DMS153 treated with DMSO at 0.1 percent for 48 hours (cell line): ENCODE measurements around the gene LRRK2.
A peak's percentile ranks its signal among the peaks of the same experiment; 100 is the strongest.
"Not testable (repeated sequence)": the region's sequence is repeated elsewhere in the genome, so short reads cannot be mapped to it uniquely, and the experiment has no call there.

ENCODE experiments used
- DNase-seq: peaks from one replicate; lab custom pipeline; 2025; ENCODE audit not compliant: unreplicated experiment; lab: John Stamatoyannopoulos, UW

Gene LRRK2

DNA sequence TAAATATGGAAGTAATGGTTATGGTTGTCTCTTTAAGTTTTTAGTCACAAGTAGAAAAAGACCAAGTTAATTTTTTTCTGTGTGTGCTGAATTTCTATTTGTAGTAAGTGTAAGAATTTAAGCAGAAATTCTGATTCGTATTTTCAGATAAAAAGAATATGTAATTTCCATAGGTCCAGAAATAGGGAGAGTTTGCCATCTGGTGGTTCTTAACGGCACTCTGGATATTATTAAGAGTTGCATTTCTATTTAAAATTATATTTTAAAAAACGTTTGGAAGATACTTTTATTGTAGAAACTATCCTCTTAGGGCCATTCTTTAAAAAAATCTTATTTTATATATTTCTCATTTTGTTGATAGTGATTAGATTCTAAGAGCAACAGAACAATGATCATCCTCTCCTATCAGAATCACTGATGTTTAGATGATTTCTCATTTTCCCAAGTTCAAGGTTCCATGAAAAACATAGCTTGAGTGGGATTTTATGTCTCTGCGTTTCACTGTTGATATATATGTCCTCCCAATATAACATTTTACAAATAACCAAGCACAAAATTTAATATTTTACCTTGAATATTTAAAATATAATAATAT lies 88.3 kb downstream of the LRRK2 start:
- no peak for DNase-seq

GRCh38 chr12:40313928-40314327 lies 89.1 kb downstream of the LRRK2 start:
- no peak for DNase-seq

DNA sequence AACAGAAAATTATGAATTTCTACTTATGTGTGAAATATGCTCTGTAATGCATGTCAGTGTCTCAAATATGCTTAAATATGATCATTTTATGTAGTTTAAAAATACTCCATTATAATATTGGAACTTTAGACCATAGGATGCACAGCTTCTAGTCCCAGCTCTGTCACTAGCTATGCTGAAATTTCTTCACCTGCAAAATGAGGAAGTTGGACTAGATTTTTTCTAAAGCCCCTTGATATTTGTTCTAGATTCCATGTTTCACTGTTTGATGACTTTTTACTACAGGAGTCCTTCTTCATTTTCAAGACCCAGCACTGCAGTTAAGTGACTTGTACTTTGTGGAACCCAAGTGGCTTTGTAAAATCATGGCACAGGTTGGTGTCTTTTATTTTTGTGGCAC lies 90.1 kb downstream of the LRRK2 start:
- DNase-seq = no peak

DNA sequence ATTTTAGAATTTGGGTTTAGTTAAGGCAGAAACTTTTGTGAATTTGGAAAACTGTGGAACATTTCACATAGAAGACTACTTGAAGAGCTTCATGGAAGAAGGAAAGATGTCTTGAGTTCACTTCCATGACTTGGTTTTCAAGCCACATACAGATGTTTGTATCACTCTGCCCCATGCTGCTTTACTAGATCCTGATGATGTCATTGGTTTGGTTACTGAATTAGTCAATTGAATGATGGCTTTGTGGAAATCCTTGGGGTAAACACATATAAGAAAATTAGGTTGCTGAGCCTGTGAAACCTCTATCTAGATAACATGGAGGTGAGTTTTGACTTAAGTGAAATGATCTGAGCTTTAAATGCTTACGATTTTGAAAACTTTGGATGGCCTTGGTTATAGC lies 90.6 kb downstream of the LRRK2 start:
- DNase-seq = no peak

DNA sequence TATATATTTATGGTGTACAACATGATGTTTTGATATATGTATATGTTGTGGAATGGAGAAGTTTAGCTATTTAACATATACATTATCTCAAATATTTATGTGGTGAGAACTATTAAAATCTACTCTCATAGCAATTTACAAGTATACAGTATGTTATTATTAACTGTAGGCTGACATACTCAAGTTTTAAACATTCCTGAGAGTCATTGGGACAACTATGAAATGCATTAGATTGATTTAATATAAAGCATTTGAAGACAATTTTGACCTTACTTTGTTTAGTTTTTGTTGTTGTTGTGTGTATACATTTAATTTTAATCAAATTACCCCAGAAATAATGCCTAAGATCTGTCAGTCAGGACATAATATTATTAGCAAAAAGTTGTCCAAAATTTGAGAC lies 99.5 kb downstream of the LRRK2 start:
- DNase-seq = no peak

- peak; percentile 24 for DNase-seq
These were observed 100.7 kb downstream of the LRRK2 start for GRCh38 chr12:40325349-40325960.

DNA sequence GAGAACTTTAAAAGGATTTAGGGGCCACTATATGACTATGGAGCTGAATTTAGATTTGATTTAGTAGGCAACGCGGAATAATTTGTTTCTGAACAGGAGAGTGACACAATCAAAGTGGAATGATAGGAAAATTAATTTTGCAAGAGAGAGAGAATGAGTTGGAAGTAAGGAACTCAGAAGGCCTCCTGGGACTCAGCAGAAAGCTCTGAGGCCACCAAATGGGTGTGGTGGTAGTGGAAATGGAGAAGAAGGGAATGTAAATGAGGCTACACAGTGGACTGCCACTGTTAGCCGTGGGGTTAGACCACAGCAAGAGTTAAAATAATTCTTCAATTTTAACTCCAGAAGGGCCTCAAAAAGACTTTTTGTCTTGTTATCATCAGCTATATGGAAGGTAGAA lies 102.7 kb downstream of the LRRK2 start:
- DNase-seq = no peak

DNA sequence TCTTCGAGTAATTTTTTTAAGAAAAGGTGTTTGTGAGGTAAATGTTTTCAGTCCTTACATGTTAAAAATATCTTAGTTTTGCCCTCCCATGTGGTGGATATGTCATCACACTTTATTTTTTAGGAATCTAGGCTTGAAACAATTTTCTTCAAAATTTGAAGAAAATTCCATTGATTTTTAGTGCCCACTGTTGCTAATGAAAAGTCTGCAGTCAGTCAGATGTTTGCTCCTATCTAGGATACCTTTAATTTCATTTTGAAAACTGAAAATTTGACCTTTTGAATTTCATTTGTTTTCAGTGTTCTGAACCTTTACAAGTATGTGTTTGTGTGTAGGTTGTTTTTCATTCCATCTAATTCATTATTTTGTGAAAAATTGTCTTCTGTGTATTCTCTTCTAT lies 105.4 kb downstream of the LRRK2 start:
- DNase-seq = no peak

GRCh38 chr12:40331886-40332285 lies 107.1 kb downstream of the LRRK2 start:
- no peak for DNase-seq

DNA sequence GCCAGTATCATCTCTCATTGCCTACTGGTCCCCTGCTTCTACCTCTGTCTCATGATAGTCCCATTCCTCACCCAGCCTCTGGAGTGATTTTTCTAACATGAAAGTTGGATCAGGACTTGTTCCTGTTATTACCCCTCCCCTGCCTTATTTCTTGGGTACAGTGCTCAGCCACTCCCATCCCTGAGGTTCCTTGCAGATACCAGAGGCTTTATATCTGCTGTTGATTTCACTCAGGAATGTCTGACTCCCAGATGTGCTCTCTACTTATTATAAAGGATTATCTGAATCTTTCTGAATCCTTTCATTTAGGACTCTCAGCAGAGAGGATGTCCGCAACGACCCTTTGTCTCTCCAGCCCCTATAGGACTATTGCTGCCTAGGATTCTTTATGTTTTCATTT lies 111.2 kb downstream of the LRRK2 start:
- DNase-seq = no peak

DNA sequence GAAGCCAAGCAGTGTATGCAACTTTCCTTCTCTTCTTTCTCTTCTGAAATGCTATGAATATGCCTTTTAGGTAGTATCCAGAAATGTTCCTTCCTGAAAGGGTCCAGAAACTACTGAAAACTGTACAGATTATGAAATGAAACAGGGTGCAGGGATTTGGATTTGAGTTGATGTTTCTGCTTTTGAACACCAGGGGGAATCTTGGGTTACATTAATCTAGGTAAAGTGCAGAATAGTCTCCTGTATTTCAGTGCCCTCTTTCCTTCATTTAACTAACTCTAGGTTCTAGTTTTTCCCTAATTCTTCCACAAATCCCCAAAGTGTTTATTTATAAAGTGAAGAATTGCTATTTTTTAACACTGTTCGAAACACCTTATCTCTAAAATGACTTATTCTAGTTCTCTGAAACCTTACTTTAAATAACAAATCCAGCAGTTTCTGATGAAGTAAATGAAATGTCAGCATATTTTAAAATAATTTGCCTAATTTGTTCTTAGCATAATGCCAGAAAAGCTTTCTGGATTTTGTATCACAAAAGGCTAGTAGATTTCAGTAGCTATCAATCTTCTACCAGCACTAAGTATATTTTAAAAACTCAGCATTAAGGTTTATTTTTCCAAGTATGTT lies 111.9 kb downstream of the LRRK2 start:
- DNase-seq = no peak

GRCh38 chr12:40338071-40338470 lies 113.3 kb downstream of the LRRK2 start:
- DNase-seq = no peak

- no peak for DNase-seq
These were observed 113.8 kb downstream of the LRRK2 start for GRCh38 chr12:40338621-40339020.

- DNase-seq = no peak
These were observed 117.2 kb downstream of the LRRK2 start for GRCh38 chr12:40342010-40342409.

DNA sequence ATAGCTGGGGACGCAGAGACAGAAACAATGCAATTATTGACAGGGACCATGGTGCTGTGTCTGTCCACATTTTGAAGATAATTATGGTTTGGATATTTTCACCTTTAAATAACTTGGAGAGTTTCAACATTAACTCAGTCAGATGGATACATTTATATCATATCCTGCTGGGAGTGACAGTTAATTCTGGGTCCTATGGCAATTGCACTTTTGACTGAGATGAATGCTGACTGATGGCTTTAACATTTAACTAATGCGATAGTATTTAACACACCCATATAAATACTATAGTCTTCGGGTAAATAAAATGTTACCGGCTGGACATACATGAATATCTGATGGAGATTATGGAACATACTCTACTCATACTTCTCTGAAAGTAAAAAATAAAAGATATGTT lies 118.3 kb downstream of the LRRK2 start:
- DNase-seq = no peak

GRCh38 chr12:40344312-40344711 lies 119.5 kb downstream of the LRRK2 start:
- DNase-seq = no peak

DNA sequence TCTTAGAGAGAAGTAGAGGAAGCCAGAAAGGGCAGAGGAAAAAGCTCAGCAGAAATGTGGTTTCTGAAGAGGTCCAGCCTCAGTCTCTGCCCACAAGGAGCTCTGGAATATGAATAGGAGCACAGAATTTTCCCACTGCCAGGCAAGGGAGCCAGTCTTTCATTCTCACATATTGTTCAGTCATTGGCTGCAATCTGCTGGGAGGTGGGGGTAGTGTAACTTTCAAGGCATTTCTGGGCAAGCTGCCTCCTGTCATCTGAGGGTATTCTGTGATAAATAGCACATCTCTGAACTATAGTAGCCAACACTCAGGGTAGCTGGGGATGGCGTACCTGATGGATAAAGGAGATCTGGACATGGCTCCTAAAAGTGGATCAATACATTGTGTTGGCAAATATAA lies 127.2 kb downstream of the LRRK2 start:
- no peak for DNase-seq

- DNase-seq = no peak
These were observed 150.3 kb downstream of the LRRK2 start for GRCh38 chr12:40375076-40375475.

DNA sequence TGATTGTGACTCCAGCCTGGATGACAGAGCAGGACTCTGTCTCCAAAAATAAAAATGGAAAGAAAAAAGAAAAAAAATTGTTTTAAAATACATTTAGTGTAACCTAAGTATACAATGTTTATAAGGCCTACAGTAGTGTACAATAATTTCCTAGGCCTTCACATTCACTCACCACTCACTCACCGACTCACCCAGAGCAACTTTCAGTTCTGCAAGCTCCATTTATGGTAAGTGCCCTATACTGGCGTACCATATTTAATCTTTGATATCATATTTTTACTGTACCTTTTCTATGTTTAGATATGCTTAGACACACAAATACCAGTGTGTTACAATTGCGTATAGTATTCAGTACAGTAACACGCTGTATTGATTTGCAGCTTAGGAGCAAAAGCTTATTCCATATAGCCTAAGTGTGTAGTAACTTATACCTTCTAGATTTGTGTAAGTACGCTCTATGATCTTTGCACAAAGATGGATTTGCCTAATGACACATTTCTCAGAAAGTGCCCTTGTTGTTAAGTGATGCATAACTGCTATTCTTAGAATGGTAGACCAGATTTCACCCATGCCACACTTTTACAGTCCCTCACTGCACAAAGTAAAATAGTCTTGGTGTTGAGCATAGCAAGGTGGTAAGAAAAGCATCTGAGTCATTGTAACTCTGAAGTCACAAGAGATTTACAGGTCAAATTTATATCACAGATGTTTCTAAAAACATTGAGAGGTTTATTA lies 151.9 kb downstream of the LRRK2 start:
- DNase-seq = no peak

- DNase-seq = no peak
These were observed 153.9 kb downstream of the LRRK2 start for GRCh38 chr12:40378691-40379090.

- DNase-seq = no peak
These were observed 157.4 kb downstream of the LRRK2 start for GRCh38 chr12:40382217-40382616.

DNA sequence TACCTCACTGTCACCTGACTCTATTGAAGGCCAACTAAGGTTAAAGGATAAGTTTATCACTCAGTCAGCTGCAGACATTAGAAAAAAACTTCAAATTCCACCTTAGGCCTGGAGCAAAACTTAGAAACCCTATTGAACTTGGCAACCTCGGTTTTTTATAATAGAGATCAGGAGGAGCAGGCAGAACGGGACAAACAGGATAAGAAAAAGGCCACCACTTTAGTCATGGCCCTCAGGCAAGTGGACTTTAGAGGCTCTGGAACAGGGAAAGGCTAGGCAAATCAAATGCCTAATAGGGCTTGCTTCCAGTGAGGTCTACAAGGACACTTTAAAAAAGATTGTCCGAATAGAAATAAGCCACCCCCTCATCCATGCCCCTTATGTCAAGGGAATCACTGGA lies 162.5 kb downstream of the LRRK2 start:
- DNase-seq = not testable (repeated sequence)
